Measurements from ENCODE around the gene FTCDNL1. TPM values are rescaled to one million over a fixed set of nuclear protein-coding genes. Genes with fewer than 3 reads are reported as not detected.

The FTCDNL1 gene
- total RNA-seq, 1 donor from 2014 or later: 1.2 TPM

GRCh38 chr2:199778655-199779054, 72.3 kb downstream of the FTCDNL1 start:
- no peaks in the 10 kb centered on the region for H3K4me1 Mint-ChIP-seq (ENCODE audit: low read depth)
- H3K27me3 Mint-ChIP-seq: no peaks in the 10 kb centered on the region
- DNase-seq (ENCODE audit: low spot score, unreplicated experiment): no peak
- H3K36me3 Mint-ChIP-seq (ENCODE audit: insufficient read depth): no peaks in the 10 kb centered on the region
- peaks cover 8% of the 10 kb centered on the region for H3K9me3 Mint-ChIP-seq (ENCODE audit: low read depth)
- TF ChIP-seq CTCF (IDR thresholded peaks at IDR 0.05; ENCODE audit: unreplicated experiment): no peak
- no peak overlapping the region for H3K4me3 Mint-ChIP-seq (ENCODE audit: low read depth)
- no peak overlapping the region for H3K27ac Mint-ChIP-seq

- no peak overlapping the region for H3K27ac Mint-ChIP-seq
- no peaks in the 10 kb centered on the region for H3K27me3 Mint-ChIP-seq
- no peaks in the 10 kb centered on the region for H3K4me1 Mint-ChIP-seq (ENCODE audit: low read depth)
- no peak for DNase-seq (ENCODE audit: low spot score, unreplicated experiment)
- H3K36me3 Mint-ChIP-seq (ENCODE audit: insufficient read depth): no peaks in the 10 kb centered on the region
- TF ChIP-seq CTCF (IDR thresholded peaks at IDR 0.05; ENCODE audit: unreplicated experiment): no peak
- peaks cover 8% of the 10 kb centered on the region for H3K9me3 Mint-ChIP-seq (ENCODE audit: low read depth)
- no peak overlapping the region for H3K4me3 Mint-ChIP-seq (ENCODE audit: low read depth)
Measured at GRCh38 chr2:199777916-199778315, 73.1 kb downstream of the FTCDNL1 start.

GRCh38 chr2:199777315-199777714, 73.7 kb downstream of the FTCDNL1 start:
- Mint-ChIP-seq H3K36me3 (ENCODE audit: insufficient read depth) (no peaks in the 10 kb centered on the region), H3K27me3 (no peaks in the 10 kb centered on the region), H3K4me1 (ENCODE audit: low read depth) (no peaks in the 10 kb centered on the region), H3K9me3 (ENCODE audit: low read depth) (peaks cover 8% of the 10 kb centered on the region), H3K27ac (no peak overlapping the region), H3K4me3 (ENCODE audit: low read depth) (no peak overlapping the region)
- no peak for DNase-seq (ENCODE audit: low spot score, unreplicated experiment)
- TF ChIP-seq CTCF (IDR thresholded peaks at IDR 0.05; ENCODE audit: unreplicated experiment): no peak

- H3K4me3 Mint-ChIP-seq (ENCODE audit: low read depth): no peak overlapping the region
- H3K27ac Mint-ChIP-seq: no peak overlapping the region
- H3K4me1 Mint-ChIP-seq (ENCODE audit: low read depth): no peaks in the 10 kb centered on the region
- TF ChIP-seq CTCF (IDR thresholded peaks at IDR 0.05; ENCODE audit: unreplicated experiment): no peak
- H3K36me3 Mint-ChIP-seq (ENCODE audit: insufficient read depth): no peaks in the 10 kb centered on the region
- no peak for DNase-seq (ENCODE audit: low spot score, unreplicated experiment)
- H3K9me3 Mint-ChIP-seq (ENCODE audit: low read depth): no peaks in the 10 kb centered on the region
- no peaks in the 10 kb centered on the region for H3K27me3 Mint-ChIP-seq
Measured at GRCh38 chr2:199775267-199775666, 75.7 kb downstream of the FTCDNL1 start.

- no peak for TF ChIP-seq CTCF (IDR thresholded peaks at IDR 0.05; ENCODE audit: unreplicated experiment)
- Mint-ChIP-seq H3K27ac (no peak overlapping the region), H3K4me3 (ENCODE audit: low read depth) (no peak overlapping the region), H3K27me3 (no peaks in the 10 kb centered on the region), H3K4me1 (ENCODE audit: low read depth) (no peaks in the 10 kb centered on the region), H3K9me3 (ENCODE audit: low read depth) (no peaks in the 10 kb centered on the region), H3K36me3 (ENCODE audit: insufficient read depth) (no peaks in the 10 kb centered on the region)
- no peak for DNase-seq (ENCODE audit: low spot score, unreplicated experiment)
Measured at GRCh38 chr2:199772035-199772976, 78.7 kb downstream of the FTCDNL1 start.
